ENCODE measurements around the gene MYO9A. TPM values are rescaled to one million over a fixed set of nuclear protein-coding genes. Genes with fewer than 3 reads are reported as not detected.
A peak's percentile ranks its signal among the peaks of the same experiment; 100 is the strongest.

The MYO9A gene
- total RNA-seq, 2 experiments from 2014 or later: 18.6 to 22.2 TPM

- ChIA-PET CTCF (interaction anchor here (1.5 kb wide), 1 partner anchor 9 kb away, joined by 3 read pairs; no protein-coding TSS in a partner anchor), POLR2A (no interaction called here)
- DNase-seq: no peak
- Mint-ChIP-seq H3K36me3 (ENCODE audit: low read depth) (no peaks in the 10 kb centered on the region), H3K27ac (no peak overlapping the region), H3K4me3 (no peak overlapping the region), H3K27me3 (no peaks in the 10 kb centered on the region), H3K4me1 (no peaks in the 10 kb centered on the region), H3K9me3 (no peaks in the 10 kb centered on the region)
These were observed 309.5 kb downstream of the MYO9A start for GRCh38 chr15:71808311-71809020.

GRCh38 chr15:71807691-71808091 lies 310.3 kb downstream of the MYO9A start:
- Mint-ChIP-seq H3K27ac (no peak overlapping the region), H3K9me3 (no peaks in the 10 kb centered on the region), H3K4me1 (no peaks in the 10 kb centered on the region), H3K27me3 (no peaks in the 10 kb centered on the region), H3K4me3 (no peak overlapping the region), H3K36me3 (ENCODE audit: low read depth) (no peaks in the 10 kb centered on the region)
- no peak for DNase-seq
- ChIA-PET POLR2A (no interaction called here), CTCF (interaction anchor here (1.5 kb wide), 1 partner anchor 10 kb away, joined by 3 read pairs; no protein-coding TSS in a partner anchor)

- Mint-ChIP-seq H3K4me1 (no peaks in the 10 kb centered on the region), H3K36me3 (ENCODE audit: low read depth) (no peaks in the 10 kb centered on the region), H3K4me3 (no peak overlapping the region), H3K27me3 (no peaks in the 10 kb centered on the region), H3K9me3 (no peaks in the 10 kb centered on the region), H3K27ac (no peak overlapping the region)
- ChIA-PET CTCF (interaction anchor here (1.5 kb wide), 1 partner anchor 11 kb away, joined by 3 read pairs; no protein-coding TSS in a partner anchor), POLR2A (no interaction called here)
- DNase-seq: no peak
These were observed 310.8 kb downstream of the MYO9A start for GRCh38 chr15:71807125-71807629.

- CTCF ChIA-PET: no interaction called here
- Mint-ChIP-seq H3K36me3 (ENCODE audit: low read depth) (no peaks in the 10 kb centered on the region), H3K4me3 (no peak overlapping the region), H3K9me3 (no peaks in the 10 kb centered on the region), H3K27ac (no peak overlapping the region), H3K4me1 (no peaks in the 10 kb centered on the region), H3K27me3 (no peaks in the 10 kb centered on the region)
- DNase-seq: no peak
- POLR2A ChIA-PET: no interaction called here
These were observed 311.5 kb downstream of the MYO9A start for GRCh38 chr15:71806452-71806931.

- DNase-seq: no peak
- Mint-ChIP-seq H3K27ac (no peak overlapping the region), H3K27me3 (peaks cover 4% of the 10 kb centered on the region), H3K9me3 (no peaks in the 10 kb centered on the region), H3K4me1 (no peaks in the 10 kb centered on the region), H3K36me3 (ENCODE audit: low read depth) (no peaks in the 10 kb centered on the region), H3K4me3 (no peak overlapping the region)
- ChIA-PET POLR2A (no interaction called here), CTCF (interaction anchor here (1.1 to 1.6 kb wide), 3 partner anchors 53 to 351 kb away, joined by 4 to 6 read pairs (median 5); no protein-coding TSS in a partner anchor)
These were observed 313.1 kb downstream of the MYO9A start for GRCh38 chr15:71804695-71805470.

GRCh38 chr15:71804226-71804625 lies 313.7 kb downstream of the MYO9A start:
- Mint-ChIP-seq H3K27ac (no peak overlapping the region), H3K9me3 (no peaks in the 10 kb centered on the region), H3K36me3 (ENCODE audit: low read depth) (no peaks in the 10 kb centered on the region), H3K4me1 (no peaks in the 10 kb centered on the region), H3K27me3 (peaks cover 4% of the 10 kb centered on the region), H3K4me3 (no peak overlapping the region)
- ChIA-PET POLR2A (no interaction called here), CTCF (interaction anchor here (1.1 to 4.2 kb wide), 4 partner anchors 52 to 352 kb away, joined by 4 to 26 read pairs (median 6); no protein-coding TSS in a partner anchor)
- no peak for DNase-seq

GRCh38 chr15:71802770-71803169 lies 315.2 kb downstream of the MYO9A start:
- Mint-ChIP-seq H3K4me1 (no peaks in the 10 kb centered on the region), H3K9me3 (no peaks in the 10 kb centered on the region), H3K4me3 (no peak overlapping the region), H3K27me3 (peaks cover 4% of the 10 kb centered on the region), H3K36me3 (ENCODE audit: low read depth) (no peaks in the 10 kb centered on the region), H3K27ac (no peak overlapping the region)
- DNase-seq: peak; percentile 53
- ChIA-PET CTCF (interaction anchor here (0.5 to 4.2 kb wide), 11 partner anchors 21 to 354 kb away, joined by 3 to 26 read pairs (median 4); no protein-coding TSS in a partner anchor), POLR2A (no interaction called here)

GRCh38 chr15:71801935-71802655 lies 315.9 kb downstream of the MYO9A start:
- CTCF ChIA-PET: interaction anchor here (0.7 to 4.2 kb wide), 10 partner anchors 19 to 354 kb away, joined by 3 to 26 read pairs (median 4); no protein-coding TSS in a partner anchor
- no peak for DNase-seq
- H3K27ac Mint-ChIP-seq: no peak overlapping the region
- H3K9me3 Mint-ChIP-seq: no peaks in the 10 kb centered on the region
- H3K36me3 Mint-ChIP-seq (ENCODE audit: low read depth): no peaks in the 10 kb centered on the region
- H3K4me1 Mint-ChIP-seq: no peaks in the 10 kb centered on the region
- no peak overlapping the region for H3K4me3 Mint-ChIP-seq
- peaks cover 4% of the 10 kb centered on the region for H3K27me3 Mint-ChIP-seq
- POLR2A ChIA-PET: no interaction called here

GRCh38 chr15:71800835-71801745 lies 316.9 kb downstream of the MYO9A start:
- POLR2A ChIA-PET: no interaction called here
- Mint-ChIP-seq H3K4me1 (no peaks in the 10 kb centered on the region), H3K27ac (no peak overlapping the region), H3K27me3 (peaks cover 6% of the 10 kb centered on the region), H3K4me3 (no peak overlapping the region), H3K36me3 (ENCODE audit: low read depth) (no peaks in the 10 kb centered on the region), H3K9me3 (no peaks in the 10 kb centered on the region)
- CTCF ChIA-PET: interaction anchor here (0.6 to 4.2 kb wide), 8 partner anchors 18 to 355 kb away, joined by 3 to 26 read pairs (median 6); no protein-coding TSS in a partner anchor
- DNase-seq: peak; percentile 30

GRCh38 chr15:71800190-71800589 lies 317.8 kb downstream of the MYO9A start:
- POLR2A ChIA-PET: no interaction called here

GRCh38 chr15:71798641-71799040 lies 319.3 kb downstream of the MYO9A start:
- no peak for DNase-seq
- CTCF ChIA-PET: interaction anchor here (1.3 to 1.4 kb wide), 2 partner anchors 19 to 46 kb away, joined by 3 to 5 read pairs; no protein-coding TSS in a partner anchor
- no peaks in the 10 kb centered on the region for H3K36me3 Mint-ChIP-seq (ENCODE audit: low read depth)
- H3K9me3 Mint-ChIP-seq: no peaks in the 10 kb centered on the region
- no peak overlapping the region for H3K4me3 Mint-ChIP-seq
- H3K27me3 Mint-ChIP-seq: peaks cover 6% of the 10 kb centered on the region
- H3K4me1 Mint-ChIP-seq: no peaks in the 10 kb centered on the region
- POLR2A ChIA-PET: no interaction called here
- no peak overlapping the region for H3K27ac Mint-ChIP-seq

More at GRCh38 chr15:71800190-71800589, 317.8 kb downstream of the MYO9A start:
- no peaks in the 10 kb centered on the region for H3K9me3 Mint-ChIP-seq
- H3K36me3 Mint-ChIP-seq (ENCODE audit: low read depth): no peaks in the 10 kb centered on the region
- CTCF ChIA-PET: interaction anchor here (0.7 to 4.2 kb wide), 5 partner anchors 19 to 356 kb away, joined by 3 to 26 read pairs (median 5); no protein-coding TSS in a partner anchor
- H3K27me3 Mint-ChIP-seq: peaks cover 6% of the 10 kb centered on the region
- H3K27ac Mint-ChIP-seq: no peak overlapping the region
- no peak overlapping the region for H3K4me3 Mint-ChIP-seq
- H3K4me1 Mint-ChIP-seq: no peaks in the 10 kb centered on the region
- no peak for DNase-seq

- no peaks in the 10 kb centered on the region for H3K9me3 Mint-ChIP-seq
- no peaks in the 10 kb centered on the region for H3K36me3 Mint-ChIP-seq (ENCODE audit: low read depth)
- no peak overlapping the region for H3K4me3 Mint-ChIP-seq
- POLR2A ChIA-PET: no interaction called here
- CTCF ChIA-PET: no interaction called here
- H3K27me3 Mint-ChIP-seq: peaks cover 4% of the 10 kb centered on the region
- no peak for DNase-seq
- no peak overlapping the region for H3K27ac Mint-ChIP-seq
- H3K4me1 Mint-ChIP-seq: no peaks in the 10 kb centered on the region
These were observed 325.4 kb downstream of the MYO9A start for GRCh38 chr15:71792521-71792920.

Data from activated CD4-positive, alpha-beta memory T cell treated with anti-CD3 and anti-CD28 coated beads, Interleukin-2, amount 10 ng/mL, durations not matched to agents 7 days and 5 days (primary cell).